K562 (cell line): ENCODE measurements around the gene MRPL28. TPM values are rescaled to one million over a fixed set of nuclear protein-coding genes. Genes with fewer than 3 reads are reported as not detected.
A peak's percentile ranks its signal among the peaks of the same experiment; 100 is the strongest.

ENCODE experiments used
- EGR1 ChIP-seq: fragments of 450-650 bp; conservative IDR thresholded peaks from 2 replicates; pipeline ENCODE4 v1.6.1; 2017; ENCODE audit warnings: mild to moderate bottlenecking
- FOXK1 ChIP-seq: sonication (generic); formaldehyde crosslinking; IDR thresholded peaks from 2 replicates; pipeline ENCODE4 v1.8.0; 2022; ENCODE audit warnings: missing genetic modification reagents, mild to moderate bottlenecking, borderline replicate concordance
- HMGN3 ChIP-seq: IDR thresholded peaks from 2 replicates; pipeline ENCODE4 v1.6.1; 2011; ENCODE audit warnings: borderline replicate concordance, low read depth, mild to moderate bottlenecking, mixed read lengths, low read length; ENCODE audit not compliant: insufficient read length; ENCODE audit errors: extremely low read depth
- HOXB6 ChIP-seq: fragments of 250-450 bp; sonication (Bioruptor Pico); IDR thresholded peaks from 2 replicates; pipeline ENCODE4 v1.5.1; 2022; ENCODE audit warnings: mild to moderate bottlenecking, borderline replicate concordance
- KLF16 ChIP-seq: IDR thresholded peaks from 2 replicates; pipeline ENCODE4 v1.6.1; 2016; ENCODE audit warnings: antibody characterized with exemption
- NFXL1 ChIP-seq: fragments of 450-650 bp; formaldehyde crosslinking; IDR thresholded peaks from 2 replicates; pipeline ENCODE4 v1.4.0; 2021; ENCODE audit warnings: mild to moderate bottlenecking
- NRF1 ChIP-seq, 2 experiments: fragments of 450-650 bp; IDR thresholded peaks in 1 of 2; conservative IDR thresholded peaks in 1 of 2; 2 replicates each; pipeline ENCODE4 v1.6.1; 2014; ENCODE audit warnings: mild to moderate bottlenecking in 2 of 2
- PHB ChIP-seq: fragments of 250-450 bp; sonication (Bioruptor Pico); IDR thresholded peaks from 2 replicates; pipeline ENCODE4 v1.5.0; 2021
- PHF8 ChIP-seq: fragments of 200-600 bp; sonication (generic); IDR thresholded peaks from 2 replicates; pipeline ENCODE4 v1.6.1; 2012; ENCODE audit warnings: mixed run types, mild to moderate bottlenecking, inconsistent platforms, low read length, moderate library complexity, borderline replicate concordance
- RBBP5 ChIP-seq: fragments of 200-600 bp; sonication (generic); IDR thresholded peaks from 2 replicates; pipeline ENCODE4 v1.6.1; 2012; ENCODE audit warnings: borderline replicate concordance, mild to moderate bottlenecking, low read length, control low read depth, inconsistent platforms; ENCODE audit not compliant: insufficient read depth, poor library complexity, severe bottlenecking
- RFX7 ChIP-seq: fragments of 250-450 bp; sonication (Bioruptor Pico); IDR thresholded peaks from 2 replicates; pipeline ENCODE4 v1.5.1; 2021; ENCODE audit warnings: mild to moderate bottlenecking
- SAFB2 ChIP-seq: fragments of 200-400 bp; formaldehyde crosslinking; IDR thresholded peaks from 2 replicates; pipeline ENCODE4 v1.6.1; 2018; ENCODE audit warnings: borderline replicate concordance, low read length, low read depth, moderate library complexity; ENCODE audit not compliant: severe bottlenecking
- SMAD4 ChIP-seq: fragments of 250-450 bp; sonication (Bioruptor Pico); conservative IDR thresholded peaks from 2 replicates; pipeline ENCODE4 v1.8.0; 2021; ENCODE audit warnings: inconsistent platforms, mild to moderate bottlenecking, moderate library complexity
- SRF ChIP-seq, 2 experiments: fragments of 250-450, 450-650 bp in 1 of 2; sonication (Bioruptor Pico) in 1 of 2; sonication (generic) in 1 of 2; formaldehyde crosslinking; IDR thresholded peaks; 2 replicates each; pipeline versions ENCODE4 v1.5.0 to v1.5.1; 2020 to 2022; ENCODE audit warnings: mild to moderate bottlenecking in 1 of 2, missing genetic modification reagents in 1 of 2
- ZNF146 ChIP-seq: IDR thresholded peaks from one replicate; pipeline ENCODE4 v1.6.1; 2018; ENCODE audit warnings: missing compliant biosample characterization; ENCODE audit not compliant: unreplicated experiment
- ZNF583 ChIP-seq: fragments of 250-450 bp; sonication (Bioruptor Pico); IDR thresholded peaks from 2 replicates; pipeline ENCODE4 v1.4.0; 2020
- polyA plus RNA-seq, 8 experiments: library from polyadenylated mRNA; depleted of rRNA in 4 of 8; stranded (reverse) in 5 of 8; unstranded in 3 of 8; fragments of >200 nt; fragmentation: Nextera tagmentation in 2 of 8; fragmentation: Illumina TruSeq in 1 of 8; extraction: Ambion mirVana in 2 of 8; extraction: Trizol in 1 of 8; gene quantifications; 2 replicates each; pipeline versions ENCODE4 v1.2.1 to v1.2.3, GENCODE V29; 2011 to 2014; ENCODE audit warnings: inconsistent platforms in 1 of 8, missing spikeins in 1 of 8
- total RNA-seq, 7 experiments: library from RNA; depleted of rRNA in 6 of 7; stranded (reverse); fragments of >200 nt in 6 of 7; fragmentation: Illumina TruSeq in 2 of 7; extraction: Trizol in 2 of 7; gene quantifications; 2 replicates each; pipeline versions ENCODE4 v1.2.1 to v1.2.3, GENCODE V29; 2011 to 2021; ENCODE audit warnings: low replicate concordance in 1 of 7
- TF ChIP-seq, protein P1 (sequence below), 2 experiments: IDR thresholded peaks; 2 replicates each; pipeline ENCODE4 v1.6.1; 2011; ENCODE audit warnings: borderline replicate concordance in 1 of 2, control low read depth in 1 of 2, low read depth in 1 of 2, low read length in 1 of 2, mild to moderate bottlenecking in 1 of 2, mixed read lengths in 1 of 2, moderate library complexity in 1 of 2; ENCODE audit not compliant: insufficient read depth in 1 of 2, insufficient read length in 1 of 2, poor library complexity in 1 of 2, severe bottlenecking in 1 of 2; ENCODE audit errors: extremely low read depth in 1 of 2
- TF ChIP-seq, protein P2 (sequence below), 2 experiments: IDR thresholded peaks; 2 replicates each; pipeline ENCODE4 v1.6.1; 2012; ENCODE audit warnings: improper control_type of control experiment in 2 of 2, low read depth in 2 of 2, low read length in 2 of 2, borderline replicate concordance in 1 of 2
- TF ChIP-seq, protein P3 (sequence below), 2 experiments: fragments of 450-650 bp in 1 of 2; IDR thresholded peaks; 2 replicates each; pipeline ENCODE4 v1.6.1; 2011 to 2017; ENCODE audit warnings: low read depth in 2 of 2, antibody characterized with exemption in 1 of 2, borderline replicate concordance in 1 of 2, low read length in 1 of 2, mild to moderate bottlenecking in 1 of 2, mixed read lengths in 1 of 2; ENCODE audit not compliant: control insufficient read depth in 1 of 2

The MRPL28 gene
- total and polyA plus RNA-seq, 9 of the 15 experiments (the other 6 are each of a cell fraction or from before 2014, with no cell fraction given): 2.5 to 323 (median 175) TPM

GRCh38 chr16:369866-370436 lies 387 bp downstream of the MRPL28 start (continued):
- TF ChIP-seq, protein P1, sequence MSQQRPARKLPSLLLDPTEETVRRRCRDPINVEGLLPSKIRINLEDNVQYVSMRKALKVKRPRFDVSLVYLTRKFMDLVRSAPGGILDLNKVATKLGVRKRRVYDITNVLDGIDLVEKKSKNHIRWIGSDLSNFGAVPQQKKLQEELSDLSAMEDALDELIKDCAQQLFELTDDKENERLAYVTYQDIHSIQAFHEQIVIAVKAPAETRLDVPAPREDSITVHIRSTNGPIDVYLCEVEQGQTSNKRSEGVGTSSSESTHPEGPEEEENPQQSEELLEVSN (IDR thresholded peaks at IDR 0.05; ENCODE audit: borderline replicate concordance in 1 of 2, extremely low read depth in 1 of 2, insufficient read depth in 1 of 2, insufficient read length in 1 of 2, low read depth in 1 of 2, low read length in 1 of 2, poor library complexity in 1 of 2, severe bottlenecking in 1 of 2): peak in 1 of 2 experiments; percentile 48
- TF ChIP-seq, protein P2, sequence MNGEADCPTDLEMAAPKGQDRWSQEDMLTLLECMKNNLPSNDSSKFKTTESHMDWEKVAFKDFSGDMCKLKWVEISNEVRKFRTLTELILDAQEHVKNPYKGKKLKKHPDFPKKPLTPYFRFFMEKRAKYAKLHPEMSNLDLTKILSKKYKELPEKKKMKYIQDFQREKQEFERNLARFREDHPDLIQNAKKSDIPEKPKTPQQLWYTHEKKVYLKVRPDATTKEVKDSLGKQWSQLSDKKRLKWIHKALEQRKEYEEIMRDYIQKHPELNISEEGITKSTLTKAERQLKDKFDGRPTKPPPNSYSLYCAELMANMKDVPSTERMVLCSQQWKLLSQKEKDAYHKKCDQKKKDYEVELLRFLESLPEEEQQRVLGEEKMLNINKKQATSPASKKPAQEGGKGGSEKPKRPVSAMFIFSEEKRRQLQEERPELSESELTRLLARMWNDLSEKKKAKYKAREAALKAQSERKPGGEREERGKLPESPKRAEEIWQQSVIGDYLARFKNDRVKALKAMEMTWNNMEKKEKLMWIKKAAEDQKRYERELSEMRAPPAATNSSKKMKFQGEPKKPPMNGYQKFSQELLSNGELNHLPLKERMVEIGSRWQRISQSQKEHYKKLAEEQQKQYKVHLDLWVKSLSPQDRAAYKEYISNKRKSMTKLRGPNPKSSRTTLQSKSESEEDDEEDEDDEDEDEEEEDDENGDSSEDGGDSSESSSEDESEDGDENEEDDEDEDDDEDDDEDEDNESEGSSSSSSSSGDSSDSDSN (IDR thresholded peaks at IDR 0.05; ENCODE audit: borderline replicate concordance in 1 of 2, low read depth in 2 of 2, low read length in 2 of 2): no peak
- no peak for TF ChIP-seq SRF (CRISPR knock-in tag; IDR thresholded peaks at IDR 0.05)
- TF ChIP-seq NFXL1 (CRISPR knock-in tag): no peak
- no peak for TF ChIP-seq PHB (CRISPR knock-in tag)
- no peak for TF ChIP-seq ZNF146 (CRISPR knock-in tag)
- peak; percentile 30; the same call in 1 of the 2 replicates for TF ChIP-seq PHF8
- TF ChIP-seq SMAD4 (CRISPR knock-in tag): 0 out of 2 replicates have a peak, but pooled peaks have one; percentile 18
- TF ChIP-seq HMGN3: peak; percentile 17
- no peak for TF ChIP-seq KLF16
- 0 out of 2 replicates have a peak, but pooled peaks have one; percentile 15 for TF ChIP-seq EGR1
- TF ChIP-seq, protein P3, sequence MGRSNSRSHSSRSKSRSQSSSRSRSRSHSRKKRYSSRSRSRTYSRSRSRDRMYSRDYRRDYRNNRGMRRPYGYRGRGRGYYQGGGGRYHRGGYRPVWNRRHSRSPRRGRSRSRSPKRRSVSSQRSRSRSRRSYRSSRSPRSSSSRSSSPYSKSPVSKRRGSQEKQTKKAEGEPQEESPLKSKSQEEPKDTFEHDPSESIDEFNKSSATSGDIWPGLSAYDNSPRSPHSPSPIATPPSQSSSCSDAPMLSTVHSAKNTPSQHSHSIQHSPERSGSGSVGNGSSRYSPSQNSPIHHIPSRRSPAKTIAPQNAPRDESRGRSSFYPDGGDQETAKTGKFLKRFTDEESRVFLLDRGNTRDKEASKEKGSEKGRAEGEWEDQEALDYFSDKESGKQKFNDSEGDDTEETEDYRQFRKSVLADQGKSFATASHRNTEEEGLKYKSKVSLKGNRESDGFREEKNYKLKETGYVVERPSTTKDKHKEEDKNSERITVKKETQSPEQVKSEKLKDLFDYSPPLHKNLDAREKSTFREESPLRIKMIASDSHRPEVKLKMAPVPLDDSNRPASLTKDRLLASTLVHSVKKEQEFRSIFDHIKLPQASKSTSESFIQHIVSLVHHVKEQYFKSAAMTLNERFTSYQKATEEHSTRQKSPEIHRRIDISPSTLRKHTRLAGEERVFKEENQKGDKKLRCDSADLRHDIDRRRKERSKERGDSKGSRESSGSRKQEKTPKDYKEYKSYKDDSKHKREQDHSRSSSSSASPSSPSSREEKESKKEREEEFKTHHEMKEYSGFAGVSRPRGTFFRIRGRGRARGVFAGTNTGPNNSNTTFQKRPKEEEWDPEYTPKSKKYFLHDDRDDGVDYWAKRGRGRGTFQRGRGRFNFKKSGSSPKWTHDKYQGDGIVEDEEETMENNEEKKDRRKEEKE (IDR thresholded peaks at IDR 0.05; ENCODE audit: borderline replicate concordance in 1 of 2, control insufficient read depth in 1 of 2, low read depth in 2 of 2, low read length in 1 of 2): no peak
- TF ChIP-seq FOXK1 (CRISPR knock-in tag): no peak
- no peak for TF ChIP-seq RFX7 (CRISPR knock-in tag)
- TF ChIP-seq NRF1 (conservative IDR thresholded peaks at IDR 0.05 in 1 of 2, IDR thresholded peaks at IDR 0.05 in 1 of 2): no peak
- TF ChIP-seq RBBP5: peak; percentile 77
- no peak for TF ChIP-seq SAFB2
- no peak for TF ChIP-seq HOXB6 (CRISPR knock-in tag)
- no peak for TF ChIP-seq ZNF583 (CRISPR knock-in tag)
